Activated CD4-positive, alpha-beta T cell treated with anti-CD3 and anti-CD28 coated beads, Interleukin-2, Interleukin-6, amounts not matched to agents 100 ng/mL and 50 ng/mL, durations not matched to agents 16 hours and 8 hours (primary cell): ENCODE measurements around the gene AGO1.
"Not testable (repeated sequence)": the region's sequence is repeated elsewhere in the genome, so short reads cannot be mapped to it uniquely, and the experiment has no call there.

Experiments
- DNase-seq: peaks from one replicate; pipeline ENCODE4 v3.0.0-alpha.2; 2020

The AGO1 gene

DNA sequence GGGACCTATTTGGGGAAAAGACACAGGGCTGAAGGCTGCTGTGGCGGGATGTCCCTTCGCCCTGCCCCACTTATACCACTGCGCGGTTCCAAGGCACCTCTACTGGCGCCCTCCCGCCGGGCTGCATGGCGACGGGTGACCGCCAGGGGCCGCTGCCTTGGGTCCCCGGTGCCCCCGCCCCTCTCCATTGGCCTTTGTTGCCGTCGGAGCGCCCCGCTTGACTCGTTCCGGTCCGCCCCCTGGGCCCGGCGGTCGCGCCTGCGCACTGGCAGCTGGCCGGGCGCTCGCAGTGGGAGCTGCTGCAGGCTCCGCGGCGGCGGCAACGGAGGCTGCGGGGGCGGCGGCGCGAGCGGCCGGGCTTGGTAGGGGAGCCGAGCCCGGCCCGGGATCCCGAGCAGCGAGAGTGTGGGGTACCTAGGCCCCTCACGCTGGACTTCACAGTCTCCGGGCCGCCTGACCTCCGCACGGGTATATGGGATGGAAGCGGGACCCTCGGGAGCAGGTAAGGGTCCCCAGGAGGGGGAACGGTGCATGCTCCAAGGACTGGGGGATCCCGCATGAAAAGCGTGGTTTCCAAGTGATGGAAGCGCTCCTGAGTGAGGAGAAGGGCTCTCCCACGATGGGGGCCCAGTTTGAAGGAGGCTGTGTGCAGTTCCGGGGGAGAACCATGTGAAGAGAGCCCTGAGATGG is at the start of gene AGO1:
AGO1 (plus strand) TSS at position 265 of the 690 bp plus-strand sequence; CDS start at position 478, 213 bp downstream.
- peak; percentile 98 for DNase-seq

DNA sequence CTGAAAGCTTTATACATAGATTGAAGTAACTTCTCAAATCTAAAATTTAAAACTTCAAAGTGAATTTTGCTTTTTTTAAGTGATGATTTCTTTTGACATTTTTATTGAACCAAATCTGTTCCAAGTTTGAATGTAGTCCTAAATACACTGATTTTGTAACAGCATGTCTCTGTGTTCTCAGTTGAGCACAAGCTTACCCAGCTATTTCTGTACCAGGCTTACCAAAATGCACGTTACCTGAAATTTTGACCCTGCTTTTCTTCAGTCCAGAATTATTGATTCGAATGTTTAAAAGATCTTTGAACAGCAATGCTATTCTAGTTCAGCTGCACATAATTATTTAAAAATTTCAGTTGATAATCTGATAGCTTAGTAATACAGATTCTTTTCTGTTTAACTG is 49.6 kb upstream of the AGO1 start:
- no peak for DNase-seq

DNA sequence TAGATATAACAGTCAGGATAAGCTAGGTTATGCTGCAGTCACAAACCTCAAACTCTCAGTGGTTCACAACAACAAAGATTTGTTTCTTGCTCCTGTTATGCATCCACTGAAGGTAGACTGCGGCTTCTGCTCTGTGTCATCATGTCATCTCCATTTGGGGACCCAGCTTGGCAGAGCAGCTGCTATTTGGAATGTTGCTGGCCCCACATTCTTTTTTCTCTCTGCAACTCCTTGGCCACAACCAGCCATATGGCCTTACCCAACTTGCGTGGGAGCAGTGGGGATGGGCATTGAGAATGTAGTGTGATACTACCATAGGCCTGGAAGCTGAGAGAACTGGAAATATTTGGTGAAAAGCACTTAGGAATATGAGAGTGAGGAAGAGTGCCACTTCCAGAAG is 48.8 kb upstream of the AGO1 start:
- DNase-seq, result no peak

DNA sequence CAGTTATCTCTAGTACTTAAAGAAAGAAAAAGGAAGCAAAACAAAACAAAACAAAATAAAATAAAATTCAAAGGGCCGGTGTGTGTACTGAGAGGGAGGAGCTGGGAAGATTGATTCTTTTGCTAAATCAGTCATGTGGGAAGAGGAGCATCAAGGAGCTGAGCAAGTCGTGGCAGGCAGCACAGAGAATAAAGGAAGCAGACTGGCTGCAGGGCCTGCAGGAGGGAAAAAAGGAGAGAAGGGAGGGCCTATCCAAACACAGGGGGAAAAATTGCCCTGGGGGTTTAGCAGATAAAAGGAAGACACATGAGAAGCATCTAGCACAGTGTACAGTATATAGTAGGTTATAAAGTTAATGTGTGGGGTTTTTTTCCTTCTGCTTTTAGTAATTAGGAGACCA is 47.6 kb upstream of the AGO1 start:
- no peak for DNase-seq

DNA sequence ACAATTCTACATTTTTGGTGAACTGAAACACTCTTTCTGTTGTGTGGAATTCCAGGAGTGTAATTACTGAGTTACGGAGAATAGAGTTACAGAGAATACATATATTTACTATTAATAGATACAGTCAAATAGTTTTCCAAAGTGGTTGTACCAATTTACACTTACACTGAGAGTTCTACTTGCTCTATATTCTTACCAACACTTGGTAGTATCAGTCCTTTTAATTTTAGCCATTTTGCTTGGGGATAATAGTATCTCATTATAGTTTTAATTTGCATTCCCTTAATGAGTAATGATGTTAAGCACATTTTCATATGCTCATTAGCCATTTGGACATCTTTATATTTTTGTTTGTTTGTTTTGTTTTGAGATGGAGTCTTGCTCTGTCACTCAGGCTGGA is 46.3 kb upstream of the AGO1 start:
- no peak for DNase-seq

DNA sequence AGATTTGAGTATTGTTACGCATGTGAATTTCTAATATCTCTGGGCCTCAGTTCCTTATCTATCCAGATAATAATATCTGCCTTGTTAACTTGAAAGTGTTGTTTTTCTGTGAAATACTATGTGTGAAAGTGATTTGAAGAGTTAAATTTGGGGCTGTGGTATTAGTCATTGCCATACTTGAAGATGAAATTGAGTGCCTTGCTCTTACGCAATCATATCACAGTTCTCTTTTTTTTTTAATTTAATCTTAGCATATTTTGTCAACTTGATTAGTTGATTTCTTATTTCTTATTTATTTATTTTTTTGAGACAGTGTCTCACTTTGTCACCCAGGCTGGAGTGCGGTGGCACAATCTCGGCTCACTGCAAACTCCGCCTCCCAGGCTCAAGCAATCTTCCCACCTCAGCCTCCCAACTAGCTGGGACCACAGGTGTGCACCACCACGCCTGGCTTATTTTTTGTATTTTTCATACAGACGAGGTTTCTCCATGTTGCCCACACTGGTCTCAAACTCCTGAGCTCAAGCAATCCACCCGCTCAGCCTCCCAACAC is 44.2 kb upstream of the AGO1 start:
- no peak for DNase-seq

DNA sequence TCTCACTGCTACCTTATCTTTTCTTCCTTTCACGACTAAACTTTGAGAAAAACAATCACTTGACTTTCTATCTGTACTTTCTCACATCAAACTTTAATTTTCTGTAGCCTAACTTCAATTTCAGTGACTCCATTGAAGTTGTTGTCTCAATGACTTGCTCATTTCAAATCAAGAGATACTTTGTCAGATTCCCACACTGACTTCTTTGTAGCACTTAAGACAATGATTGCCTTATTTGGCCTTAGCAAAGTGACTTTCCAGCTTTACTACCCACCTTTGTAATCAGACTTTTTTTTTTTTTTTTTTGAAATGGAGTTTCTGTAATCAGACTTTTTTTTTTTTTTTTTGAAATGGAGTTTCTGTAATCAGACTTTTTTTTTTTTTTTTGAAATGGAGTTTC is 38.2 kb upstream of the AGO1 start:
- DNase-seq, result no peak

DNA sequence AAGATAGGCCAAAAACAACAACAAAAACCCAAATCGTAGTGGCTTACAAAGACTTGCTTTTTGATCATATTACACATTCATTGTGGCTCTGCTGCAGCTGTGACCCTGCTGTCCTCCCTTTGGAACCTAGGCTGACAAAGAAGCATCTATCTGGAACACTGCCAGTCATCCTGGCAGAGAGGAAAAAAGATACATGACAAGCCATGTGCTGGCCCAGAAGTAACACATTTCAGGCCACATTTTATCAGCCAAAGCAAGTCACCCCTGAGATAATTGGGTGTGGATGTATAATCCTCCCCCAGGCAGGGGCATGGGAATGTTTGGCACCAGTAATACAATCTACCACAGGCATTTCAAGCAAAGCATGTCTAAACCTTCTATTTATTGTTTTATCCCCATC is 37.2 kb upstream of the AGO1 start:
- DNase-seq, result no peak

DNA sequence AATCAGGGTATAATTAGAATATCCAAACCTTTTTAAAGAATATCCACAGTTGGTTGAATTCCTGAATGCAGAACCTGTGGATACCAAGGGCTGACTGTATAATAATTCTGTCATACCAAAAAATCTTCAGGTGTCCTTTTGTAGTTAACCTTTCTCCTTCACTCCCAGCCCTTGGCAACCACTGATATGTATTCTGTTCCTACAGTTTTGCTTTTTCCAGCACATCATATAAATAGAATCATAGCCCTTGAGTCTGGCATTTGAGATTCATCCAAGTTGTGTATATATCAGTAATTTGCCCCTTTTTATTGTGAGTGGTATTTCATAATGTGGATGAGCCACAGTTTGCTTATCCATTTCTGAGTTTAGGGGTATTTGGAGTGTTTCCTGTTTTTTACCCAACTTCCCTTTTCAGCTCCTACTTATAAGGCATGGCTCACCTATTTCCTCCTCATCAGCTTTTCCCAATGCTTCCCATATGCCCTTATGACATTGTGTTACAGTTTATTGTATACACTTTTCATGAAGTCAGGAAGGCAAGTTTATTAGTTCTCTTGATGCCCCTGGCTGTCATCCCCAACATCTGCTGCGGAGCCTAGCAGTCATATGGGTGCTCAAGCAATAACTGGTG is 35.0 kb upstream of the AGO1 start:
- DNase-seq, result no peak

DNA sequence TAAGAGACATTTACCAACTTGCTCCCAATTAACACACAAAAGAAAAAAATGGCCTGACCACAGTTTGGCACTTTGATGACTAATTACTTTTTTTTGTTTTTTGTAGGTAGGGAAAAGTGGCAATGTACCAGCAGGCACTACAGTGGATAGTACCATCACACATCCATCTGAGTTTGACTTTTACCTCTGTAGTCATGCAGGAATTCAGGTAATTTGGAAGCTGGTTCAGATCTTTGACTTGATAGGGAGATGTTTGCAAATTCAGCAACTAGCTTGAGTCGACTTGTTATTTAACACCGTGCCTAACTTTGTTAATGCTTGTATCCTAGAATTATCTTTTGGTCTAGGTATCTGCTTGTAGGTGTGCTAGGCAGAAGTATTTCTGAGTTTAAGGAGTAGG is 33.0 kb upstream of the AGO1 start:
- DNase-seq, result no peak

DNA sequence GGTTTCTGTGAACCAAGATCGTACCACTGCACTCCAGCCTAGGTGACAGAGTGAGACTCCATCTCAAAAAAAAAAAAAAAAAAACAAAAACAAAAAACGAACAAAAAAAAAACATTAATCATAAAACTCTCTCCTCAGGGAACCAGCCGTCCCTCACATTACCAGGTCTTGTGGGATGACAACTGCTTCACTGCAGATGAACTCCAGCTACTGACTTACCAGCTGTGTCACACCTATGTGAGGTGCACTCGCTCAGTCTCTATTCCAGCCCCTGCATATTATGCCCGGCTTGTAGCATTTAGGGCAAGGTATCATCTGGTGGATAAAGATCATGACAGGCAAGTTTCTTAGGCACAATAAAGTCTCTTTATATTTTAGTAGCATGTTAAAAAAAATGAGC is 32.3 kb upstream of the AGO1 start:
- DNase-seq, result no peak

DNA sequence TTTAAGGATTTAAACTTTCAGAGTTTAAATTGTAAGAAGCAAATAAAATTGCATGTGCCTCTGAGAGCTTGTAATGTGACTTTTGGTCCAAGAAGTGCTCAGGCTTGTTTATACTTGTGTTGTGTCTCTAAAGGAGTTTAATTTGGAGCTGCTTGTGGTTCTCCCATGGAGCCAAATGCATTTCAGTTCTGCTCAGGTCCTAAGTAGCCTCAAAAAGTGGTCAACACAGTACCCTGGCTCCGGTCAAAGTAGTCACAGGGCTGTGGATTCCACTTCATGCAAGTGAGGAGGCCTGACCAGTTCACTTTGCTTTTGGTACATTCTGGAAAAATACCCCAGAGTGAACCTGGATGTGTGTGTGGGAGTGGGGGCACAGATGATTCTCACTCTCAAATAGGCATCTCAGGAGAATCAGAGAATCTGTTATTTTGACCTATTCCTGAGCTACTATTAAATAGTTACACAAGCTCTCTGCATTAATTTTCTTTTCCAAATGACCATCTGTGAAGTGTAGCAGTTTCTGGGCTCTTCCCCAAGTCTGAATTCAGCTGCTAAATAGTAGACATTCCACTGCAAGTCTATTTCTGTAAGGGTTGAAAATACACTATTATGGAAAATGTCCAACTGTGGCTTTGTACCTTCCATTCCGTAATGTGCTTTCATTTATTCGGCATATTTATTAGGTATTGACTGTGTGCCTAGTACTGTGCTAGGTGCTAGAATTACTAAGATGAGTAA is 31.7 kb upstream of the AGO1 start:
- no peak for DNase-seq

DNA sequence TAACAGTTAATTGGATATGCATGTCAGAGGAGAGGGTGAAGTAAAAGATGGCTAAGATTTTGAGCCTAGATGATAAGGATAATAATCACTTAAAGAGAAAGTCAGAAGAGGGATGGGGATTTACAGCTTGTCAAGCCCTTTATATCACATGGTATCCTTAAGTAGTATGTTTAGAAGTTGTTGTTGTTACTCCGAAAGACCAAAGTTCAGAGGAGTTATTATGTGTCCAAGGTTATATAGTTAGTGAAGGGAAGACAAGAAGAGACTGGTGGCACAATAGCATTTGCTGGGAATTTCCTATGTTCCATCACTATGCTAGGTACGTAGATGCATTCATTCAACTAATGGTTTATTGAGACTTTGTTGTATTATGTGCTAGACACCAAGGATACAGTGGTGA is 30.8 kb upstream of the AGO1 start:
- no peak for DNase-seq

DNA sequence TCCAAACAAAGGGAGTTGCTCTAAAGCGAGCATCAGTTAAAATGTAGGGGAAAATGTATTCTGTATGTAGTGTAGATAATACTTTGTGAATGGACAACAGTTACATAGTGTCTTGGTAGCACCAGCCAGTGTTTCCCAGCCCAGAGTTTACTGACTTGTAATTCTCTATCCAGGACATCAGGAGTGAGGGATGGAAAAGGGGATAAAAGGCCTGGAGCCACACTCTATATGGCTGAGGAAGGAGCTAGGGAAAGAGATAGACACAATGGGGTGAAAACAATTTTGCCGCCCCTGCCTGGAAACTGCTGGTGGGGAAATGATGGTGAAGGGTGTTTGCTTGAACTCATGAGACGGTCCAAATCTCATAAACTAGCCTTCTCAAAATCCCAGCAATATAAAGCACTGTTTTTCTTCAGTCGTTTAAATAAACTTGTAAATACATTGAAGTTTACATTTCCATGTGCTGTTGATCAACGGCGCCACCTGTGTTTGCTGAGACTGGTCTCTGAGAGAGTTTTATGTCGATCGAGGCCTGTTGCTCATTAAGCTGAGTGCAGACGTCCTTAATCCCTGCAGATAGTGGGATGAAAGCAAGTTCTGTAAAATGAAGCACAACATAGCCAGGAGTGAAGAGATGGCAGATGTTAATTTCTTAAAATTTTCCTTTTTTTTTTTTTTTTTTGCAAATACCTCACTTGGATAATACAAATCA is 27.9 kb upstream of the AGO1 start:
- DNase-seq, result no peak

DNA sequence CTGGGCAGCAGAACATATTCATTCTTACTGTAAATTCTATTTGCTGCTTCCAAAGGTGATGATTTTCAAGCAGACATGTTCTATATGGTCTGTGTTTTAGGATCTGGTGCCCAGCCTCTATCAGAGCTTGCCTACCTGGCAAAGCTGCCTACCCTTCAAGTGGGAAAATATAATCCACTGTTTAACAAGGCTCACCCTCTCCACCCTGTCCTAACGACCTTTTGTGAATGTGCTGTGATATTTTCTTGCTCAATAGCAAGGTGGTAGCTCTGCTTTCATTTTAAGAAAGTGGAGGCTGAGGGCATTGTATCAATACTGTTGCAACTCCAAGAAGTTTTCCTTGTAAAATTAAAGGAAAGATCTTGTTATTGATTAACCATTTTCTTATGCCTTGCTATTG is 26.0 kb upstream of the AGO1 start:
- no peak for DNase-seq

DNA sequence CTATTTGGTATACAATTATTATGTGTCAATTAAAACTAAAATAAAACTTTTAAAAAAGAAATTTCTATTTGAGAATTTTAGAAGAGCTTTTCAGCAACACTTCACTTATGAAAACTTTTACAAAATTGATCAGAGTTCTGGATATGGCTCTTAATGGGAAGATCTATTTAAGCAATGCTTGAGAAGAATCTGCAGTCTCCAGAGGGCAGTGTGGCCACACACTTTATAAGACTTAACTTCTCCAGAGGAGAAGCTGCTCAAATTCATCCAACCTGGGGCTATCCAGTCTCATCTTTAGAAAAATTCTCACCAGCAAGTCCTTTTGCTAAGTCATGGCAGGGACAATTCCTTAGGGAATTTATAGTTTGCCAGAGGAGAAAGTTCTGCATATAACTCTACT is 25.2 kb upstream of the AGO1 start:
- no peak for DNase-seq

DNA sequence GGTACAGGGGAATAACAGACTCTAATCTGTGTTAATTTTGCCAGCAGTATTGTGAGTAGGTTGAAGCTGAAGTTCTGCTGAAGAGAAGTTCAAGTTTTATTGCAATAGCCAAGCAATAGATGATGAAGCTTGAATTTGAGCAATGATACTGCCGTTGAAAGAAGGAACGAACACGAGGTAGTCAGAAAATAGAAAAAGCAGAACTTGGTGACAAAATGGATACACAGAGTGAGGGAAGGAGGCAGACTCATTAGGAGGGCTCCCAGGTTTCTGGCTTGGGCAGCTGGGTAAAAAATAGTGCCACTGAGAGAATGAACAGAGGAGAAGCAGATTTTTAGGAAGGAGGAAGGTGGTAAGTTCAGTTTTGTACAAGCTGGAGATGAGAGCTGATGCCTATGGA is 22.3 kb upstream of the AGO1 start:
- no peak for DNase-seq

DNA sequence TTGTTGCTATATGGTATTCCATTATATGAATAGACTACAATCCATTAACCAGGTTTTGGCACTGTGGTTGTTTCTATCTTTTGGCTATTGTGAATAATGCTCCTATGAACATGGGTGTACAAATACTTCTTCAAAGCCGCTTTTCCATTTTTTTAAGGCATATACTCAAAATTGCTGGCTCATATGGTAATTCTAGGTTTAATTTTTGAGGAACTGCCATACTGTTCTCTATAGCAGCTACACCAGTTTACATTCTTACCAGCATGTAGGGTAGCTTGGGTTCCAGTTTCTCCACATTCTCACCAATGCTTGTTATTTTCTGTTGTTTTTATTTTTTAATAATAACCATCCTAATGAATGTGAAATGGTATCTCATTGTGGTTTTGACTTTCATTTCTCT is 19.9 kb upstream of the AGO1 start:
- no peak for DNase-seq

DNA sequence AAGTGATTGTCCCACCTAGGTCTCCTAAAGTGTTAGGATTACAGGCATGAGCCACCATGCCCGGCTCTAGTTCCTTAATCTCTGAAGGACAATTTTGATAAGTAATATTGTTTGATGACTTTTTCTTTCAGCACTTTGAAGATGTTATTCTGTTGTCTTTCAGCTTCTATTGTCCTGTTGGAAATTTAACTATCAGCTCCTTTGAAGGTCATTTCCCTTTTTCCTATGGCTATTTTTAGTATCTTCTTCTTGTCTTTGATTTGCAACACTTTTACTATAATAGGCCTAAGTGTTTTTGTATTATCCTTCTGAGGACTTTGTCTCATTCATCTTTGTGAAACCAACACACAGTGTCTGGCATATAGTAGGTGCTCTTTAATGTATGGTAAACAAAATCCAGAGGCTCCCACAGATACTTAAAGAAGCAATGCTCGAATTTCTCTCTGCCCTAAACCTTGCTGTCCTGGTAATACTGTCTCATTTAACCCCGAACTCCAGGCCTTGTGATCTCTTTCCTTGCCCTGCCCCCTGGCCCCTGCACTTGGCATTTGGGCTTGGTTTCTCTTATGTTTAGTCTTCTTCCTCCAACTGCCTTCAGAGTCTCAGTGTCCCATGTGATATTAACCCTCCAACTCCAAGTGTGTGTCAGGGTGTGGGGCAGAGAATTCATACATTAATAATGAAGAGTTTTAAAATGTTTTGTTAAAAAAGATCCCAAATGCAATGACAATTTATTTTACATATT is 19.0 kb upstream of the AGO1 start:
- DNase-seq, result no peak

DNA sequence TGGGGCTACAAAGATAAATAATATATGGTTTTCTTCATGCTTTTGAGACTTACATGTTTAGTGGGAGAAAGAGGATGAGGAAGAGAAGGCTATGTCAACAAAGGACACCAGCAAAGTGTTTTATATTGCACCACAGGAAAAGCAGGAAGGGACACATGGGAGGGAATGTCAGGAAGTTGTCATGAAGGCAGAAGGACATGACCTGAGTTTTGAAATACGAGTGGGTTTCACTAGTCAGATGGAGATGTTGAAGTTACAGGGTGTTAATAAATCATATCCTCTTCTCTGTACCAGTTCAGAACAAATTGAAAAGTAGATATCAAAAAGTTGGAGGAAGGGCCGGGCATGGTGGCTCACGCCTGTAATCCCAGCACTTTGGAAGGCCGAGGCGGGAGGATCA is 18.2 kb upstream of the AGO1 start:
- no peak for DNase-seq

DNA sequence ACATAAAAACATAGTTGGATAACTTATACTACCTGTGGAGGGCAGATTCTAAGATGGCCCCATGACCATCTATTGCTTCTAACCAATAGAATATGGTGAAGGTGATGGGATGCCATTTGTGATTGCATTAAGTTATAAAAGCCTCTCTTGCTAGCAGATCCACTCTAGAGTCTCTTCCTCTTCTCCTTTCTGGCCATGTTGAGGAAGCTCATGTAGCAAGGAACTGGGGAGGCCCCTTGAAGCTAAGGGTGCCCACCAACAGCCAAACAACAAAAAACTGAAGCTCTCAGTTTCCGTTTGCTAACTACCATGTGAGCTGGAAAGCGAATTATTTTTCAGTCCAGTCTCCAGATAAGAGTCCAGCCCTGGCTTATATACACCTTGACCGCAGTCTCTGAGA is 16.0 kb upstream of the AGO1 start:
- no peak for DNase-seq

DNA sequence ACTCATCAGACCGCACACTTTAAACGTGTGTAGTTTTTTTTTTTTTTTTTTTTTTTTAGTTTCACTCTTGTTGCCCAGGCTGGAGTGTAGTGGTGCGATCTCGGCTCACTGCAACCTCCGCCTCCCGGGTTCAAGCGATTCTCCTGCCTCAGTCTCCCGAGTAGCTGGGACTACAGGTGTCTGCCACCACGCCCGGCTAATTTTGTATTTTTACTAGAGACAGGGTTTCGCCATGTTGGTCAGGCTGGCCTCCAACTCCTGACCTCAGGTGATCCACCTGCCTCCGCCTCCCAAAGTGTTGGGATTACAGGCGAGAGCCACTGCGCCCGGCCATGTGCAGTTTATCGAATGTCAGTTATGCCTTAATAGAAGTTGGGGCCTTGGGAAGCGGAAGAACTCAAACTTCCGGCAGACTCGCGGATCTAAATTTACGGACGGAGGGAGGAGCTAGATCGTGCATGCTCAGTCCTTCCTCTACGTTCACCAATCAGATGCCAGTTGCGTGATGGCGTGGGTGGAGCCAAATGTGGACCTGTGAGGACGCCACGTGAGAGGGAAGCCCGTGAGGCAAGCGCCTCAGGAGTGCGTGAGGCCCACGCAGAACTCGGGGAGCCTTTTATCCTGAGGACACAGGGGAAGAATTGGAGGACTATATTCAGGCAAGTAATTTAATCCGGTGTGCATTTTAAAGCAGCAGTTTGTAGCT is 13.6 kb upstream of the AGO1 start:
- not testable (repeated sequence) for DNase-seq
